ENCODE data around the gene RAVER1.
"Not testable (repeated sequence)": the region's sequence is repeated elsewhere in the genome, so short reads cannot be mapped to it uniquely, and the experiment has no call there.

GRCh38 chr19:10336725-10337124 lies 3.4 kb upstream of the RAVER1 start:
- not testable (repeated sequence) for TF ChIP-seq POLR2A (IDR thresholded peaks at IDR 0.05; ENCODE audit: low read length); GATA1 (IDR thresholded peaks at IDR 0.05; ENCODE audit: low read depth, low read length)

Measured in erythroblast (primary cell).